Esophagus squamous epithelium (tissue), 5 donors: ENCODE measurements around the gene SLC16A9. TPM values are rescaled to one million over a fixed set of nuclear protein-coding genes. Genes with fewer than 3 reads are reported as not detected.

Experiments
- DNase-seq: peaks from one replicate; lab custom pipeline; 2025; lab: John Stamatoyannopoulos, UW
- H3K27ac ChIP-seq, 4 donors: fragments of 200-600 bp; sonication (generic); one replicate each; pipeline ENCODE4 v1.5.1; 2016 to 2019; ENCODE audit warnings: mild to moderate bottlenecking in 1 of 4
- H3K27me3 ChIP-seq, 4 donors: fragments of 200-600 bp; sonication (generic); 1 replicate in 3 of 4; 2 replicates in 1 of 4; pipeline versions ENCODE4 v1.5.1 to v1.6.0; 2017 to 2021; ENCODE audit warnings: antibody characterized with exemption in 1 of 4
- H3K36me3 ChIP-seq, 3 donors: fragments of 200-600 bp; sonication (generic); one replicate each; pipeline ENCODE4 v1.5.1; 2016 to 2019
- H3K4me1 ChIP-seq, 3 donors: fragments of 200-600 bp; sonication (generic); one replicate each; pipeline ENCODE4 v1.5.1; 2017 to 2019
- H3K4me3 ChIP-seq, 4 donors: fragments of 200-600 bp; sonication (generic); 1 replicate in 3 of 4; 2 replicates in 1 of 4; pipeline ENCODE4 v1.5.1; 2016 to 2019; ENCODE audit warnings: mild to moderate bottlenecking in 2 of 4, moderate library complexity in 1 of 4
- H3K9me3 ChIP-seq, 3 donors: fragments of 200-600 bp; sonication (generic); one replicate each; pipeline ENCODE4 v1.5.1; 2016 to 2019
- CTCF ChIP-seq, 6 experiments: fragments of 450-650 bp in 4 of 6; fragments of 200-600 bp in 2 of 6; sonication (generic) in 2 of 6; IDR thresholded peaks; one replicate each; pipeline ENCODE4 v1.5.1; 2016 to 2019; ENCODE audit warnings: antibody characterized with exemption in 6 of 6, mild to moderate bottlenecking in 4 of 6, moderate library complexity in 4 of 6
- POLR2A ChIP-seq, 4 donors: fragments of 450-650 bp; IDR thresholded peaks; one replicate each; pipeline ENCODE4 v1.6.1; 2017; ENCODE audit warnings: antibody characterized with exemption in 4 of 4, mild to moderate bottlenecking in 4 of 4, moderate library complexity in 3 of 4
- WGBS, 2 donors: methylation state at CpG; one replicate each; pipeline ENCODE4 v1.1.5; 2018; 5-methylcytosine and 5-hydroxymethylcytosine counted together
- intact Hi-C: fragments of 100-400 bp; cut with DNase I; formaldehyde crosslinking; loops from one replicate; pipeline ENCODE4 v1.15.0; 2022
- total RNA-seq, 4 donors: library from RNA; depleted of rRNA; stranded (reverse); fragments of >200 nt; gene quantifications; one replicate each; pipeline ENCODE4 v1.1.0, GENCODE V29; 2016
- donor health status: DM: yes; HTN: yes; CAD: no.

The SLC16A9 gene
- total RNA-seq: 10 to 100 TPM in 3 of 4 donors, 1 to 10 TPM in 1; 7.8 to 25.6 (median 15.0) TPM

DNA sequence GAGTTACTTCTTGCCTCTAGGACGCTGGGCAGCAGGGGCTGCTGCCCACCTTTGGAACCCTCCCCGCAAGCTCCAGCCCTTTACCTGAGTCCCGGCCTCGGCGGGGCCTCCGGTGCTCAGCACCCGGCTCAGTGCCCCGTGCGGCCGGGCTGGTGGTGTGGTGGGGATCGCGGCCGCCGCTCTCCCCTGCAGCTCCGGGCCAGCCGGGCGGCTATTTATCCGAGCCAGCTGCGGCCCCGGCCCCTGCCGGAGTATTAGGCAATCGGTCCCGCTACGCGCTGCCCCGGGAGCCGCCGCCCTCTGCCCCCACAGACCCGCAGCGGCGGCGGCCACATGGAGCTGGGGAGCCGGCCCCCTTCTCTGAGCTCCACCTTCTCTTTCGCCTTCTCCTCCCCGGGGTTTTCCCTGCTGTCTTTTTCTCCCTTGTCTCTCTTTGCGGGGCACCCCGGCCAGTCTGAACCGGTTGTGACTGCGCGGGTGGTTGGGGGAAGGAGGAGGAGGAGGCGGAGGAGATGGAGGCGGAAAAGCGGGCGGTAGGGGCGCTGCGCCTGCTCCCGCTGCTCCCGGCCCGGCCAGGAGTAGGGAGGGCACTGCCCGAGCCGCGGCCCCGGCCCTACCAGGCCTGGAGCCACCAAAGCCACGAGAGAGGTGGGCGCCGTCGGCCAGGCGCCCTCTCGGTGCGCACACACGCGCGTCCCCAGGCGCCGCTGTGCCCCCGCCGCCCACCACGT is at the start of gene SLC16A9:
Gene SLC16A9, minus strand, starts transcription at position 456 of the 731 bp plus-strand sequence. CDS start 25,559 bp downstream, outside the sequence.
- WGBS, 2 donors: 0% methylated on average over 15 of the region's 68 CpGs; no CpG with 5 or more reads in 1 of the 2 donors
- Histone ChIP-seq H3K4me3 (peak within 1 kb of the TSS; percentile 59 to 77 (median 68)), H3K36me3 (no peaks in the 10 kb centered on the region), H3K9me3 (no peaks in the 10 kb centered on the region), H3K27me3 (peaks cover 0 to 32% (median 0%) of the 10 kb centered on the region in 4 donors), H3K4me1 (peaks cover 0 to 29% (median 9%) of the 10 kb centered on the region in 3 donors), H3K27ac (peak within 1 kb of the TSS; percentile 16 to 70 (median 57))
- intact Hi-C loops: no loop called here
- TF ChIP-seq POLR2A (IDR thresholded peaks at IDR 0.05) (no peak), CTCF (IDR thresholded peaks at IDR 0.05) (peak in 3 of 6 experiments; percentile 21 to 47 (median 26))
- DNase-seq: no peak

- Histone ChIP-seq H3K4me1 (no peaks in the 10 kb centered on the region), H3K27me3 (no peaks in the 10 kb centered on the region), H3K27ac (no peak overlapping the region), H3K36me3 (no peaks in the 10 kb centered on the region), H3K9me3 (no peaks in the 10 kb centered on the region), H3K4me3 (no peak overlapping the region)
- TF ChIP-seq CTCF (IDR thresholded peaks at IDR 0.05) (no peak), POLR2A (IDR thresholded peaks at IDR 0.05) (no peak)
- WGBS, 2 donors: 58 to 65% methylated on average over 3 of the region's 3 CpGs
- intact Hi-C loops: no loop called here
- no peak for DNase-seq
Measured at GRCh38 chr10:59757966-59758365, 48.3 kb upstream of the SLC16A9 start.

GRCh38 chr10:59754951-59755350 is 45.3 kb upstream of the SLC16A9 start:
- Histone ChIP-seq H3K36me3 (no peaks in the 10 kb centered on the region), H3K4me3 (no peak overlapping the region), H3K9me3 (no peaks in the 10 kb centered on the region), H3K27me3 (no peaks in the 10 kb centered on the region), H3K4me1 (no peaks in the 10 kb centered on the region), H3K27ac (no peak overlapping the region)
- WGBS, 2 donors: 86 to 89% methylated on average over 4 of the region's 4 CpGs
- intact Hi-C loops: no loop called here
- TF ChIP-seq POLR2A (IDR thresholded peaks at IDR 0.05): no peak
- TF ChIP-seq CTCF (IDR thresholded peaks at IDR 0.05): no peak
- DNase-seq: no peak

GRCh38 chr10:59753267-59753666 is 43.6 kb upstream of the SLC16A9 start, which contains the start of gene MRLN:
Gene MRLN, minus strand, starts transcription at chr10:59753455.
- no peak for DNase-seq
- WGBS, 2 donors: 61 to 65% methylated on average over 3 of the region's 3 CpGs
- no peaks in the 10 kb centered on the region for H3K36me3 ChIP-seq
- no peaks in the 10 kb centered on the region for H3K9me3 ChIP-seq
- H3K4me1 ChIP-seq: no peaks in the 10 kb centered on the region
- TF ChIP-seq POLR2A (IDR thresholded peaks at IDR 0.05) (no peak), CTCF (IDR thresholded peaks at IDR 0.05) (no peak)
- no peak within 1 kb of the TSS for H3K4me3 ChIP-seq
- no peak within 1 kb of the TSS for H3K27ac ChIP-seq
- intact Hi-C loops: no loop called here
- H3K27me3 ChIP-seq: no peaks in the 10 kb centered on the region

DNA sequence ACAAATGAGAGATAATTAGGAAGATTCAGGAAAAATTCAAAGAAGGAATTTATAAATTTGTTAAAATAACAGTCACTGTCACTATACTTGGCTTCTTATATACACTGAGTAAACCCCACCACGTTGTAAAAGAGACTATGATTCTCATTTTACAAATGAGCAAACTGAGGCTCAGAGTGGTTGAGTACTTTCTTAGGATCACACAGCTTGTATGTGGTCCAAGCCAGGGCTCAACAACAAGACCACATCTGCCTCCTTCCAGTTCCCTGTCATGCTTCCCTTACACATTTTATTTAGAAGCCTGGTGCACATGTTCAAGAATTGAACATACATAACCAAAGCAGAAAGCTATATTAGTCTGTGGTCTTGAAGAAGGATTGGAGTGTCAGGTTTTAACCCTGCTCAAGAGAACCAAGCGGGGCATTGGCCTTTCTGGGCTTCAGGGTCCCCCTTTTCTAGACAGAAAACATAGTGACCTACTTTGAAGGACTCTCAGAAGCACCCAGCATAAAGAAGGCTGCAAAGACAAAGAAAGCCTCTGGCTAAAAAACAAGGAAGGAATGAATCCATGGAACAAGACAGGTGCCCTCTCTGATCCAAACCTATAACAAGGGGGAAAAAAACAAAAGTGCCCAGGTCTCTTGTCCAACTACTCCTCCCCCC is 42.8 kb upstream of the SLC16A9 start:
- no peaks in the 10 kb centered on the region for H3K27me3 ChIP-seq
- intact Hi-C loops: no loop called here
- no peaks in the 10 kb centered on the region for H3K9me3 ChIP-seq
- H3K27ac ChIP-seq: no peak overlapping the region
- no peaks in the 10 kb centered on the region for H3K4me1 ChIP-seq
- H3K4me3 ChIP-seq: no peak overlapping the region
- no peak for TF ChIP-seq POLR2A (IDR thresholded peaks at IDR 0.05)
- no peak for TF ChIP-seq CTCF (IDR thresholded peaks at IDR 0.05)
- 67 to 74% methylated on average over 2 of the region's 2 CpGs for WGBS, 2 donors
- H3K36me3 ChIP-seq: no peaks in the 10 kb centered on the region
- no peak for DNase-seq
